GM06990 (cell line): ENCODE data around the gene TNFRSF21.

Source experiments
- DNase-seq: peaks from one replicate; pipeline ENCODE4 v3.0.0-alpha.2; 2011; ENCODE audit not compliant: insufficient read length; ENCODE audit errors: extremely low read depth
- H3K27me3 ChIP-seq: replicated peaks from 2 replicates; pipeline ENCODE4 v1.6.0; 2011; ENCODE audit warnings: low read length; ENCODE audit not compliant: control insufficient read depth, insufficient read depth
- H3K36me3 ChIP-seq: 2 replicates; pipeline ENCODE4 v1.5.1; 2011; ENCODE audit warnings: low read length; ENCODE audit not compliant: control insufficient read depth, insufficient read depth
- H3K4me3 ChIP-seq: replicated peaks from 2 replicates; pipeline ENCODE4 v1.5.1; 2011; ENCODE audit warnings: low read depth, mild to moderate bottlenecking, control low read depth, low read length
- CTCF ChIP-seq: IDR thresholded peaks from 2 replicates; pipeline ENCODE4 v1.5.1; 2011; ENCODE audit warnings: low read length, control low read depth, mild to moderate bottlenecking, inconsistent platforms; ENCODE audit not compliant: insufficient read depth, poor library complexity, severe bottlenecking

TNFRSF21 gene

GRCh38 chr6:47258724-47259347 is 50.9 kb downstream of the TNFRSF21 start:
- TF ChIP-seq CTCF: no peak
- no peak for DNase-seq
- Histone ChIP-seq H3K4me3 (no peak overlapping the region), H3K27me3 (no peaks in the 10 kb centered on the region), H3K36me3 (no peaks in the 10 kb centered on the region)

GRCh38 chr6:47256981-47257730 is 52.5 kb downstream of the TNFRSF21 start:
- TF ChIP-seq CTCF: no peak
- Histone ChIP-seq H3K27me3 (no peaks in the 10 kb centered on the region), H3K4me3 (no peak overlapping the region), H3K36me3 (no peaks in the 10 kb centered on the region)
- DNase-seq: no peak

GRCh38 chr6:47256361-47256760 is 53.3 kb downstream of the TNFRSF21 start:
- Histone ChIP-seq H3K4me3 (no peak overlapping the region), H3K36me3 (no peaks in the 10 kb centered on the region), H3K27me3 (no peaks in the 10 kb centered on the region)
- no peak for DNase-seq
- TF ChIP-seq CTCF: no peak

GRCh38 chr6:47254906-47255305 is 54.8 kb downstream of the TNFRSF21 start:
- no peaks in the 10 kb centered on the region for H3K27me3 ChIP-seq
- no peak overlapping the region for H3K4me3 ChIP-seq
- no peak for TF ChIP-seq CTCF
- DNase-seq: no peak
- no peaks in the 10 kb centered on the region for H3K36me3 ChIP-seq

- DNase-seq: no peak
- no peaks in the 10 kb centered on the region for H3K36me3 ChIP-seq
- no peak for TF ChIP-seq CTCF
- H3K27me3 ChIP-seq: no peaks in the 10 kb centered on the region
- H3K4me3 ChIP-seq: no peak overlapping the region
These were observed 55.7 kb downstream of the TNFRSF21 start for GRCh38 chr6:47254051-47254450.
